Measurements from ENCODE around the gene CFAP45.

DNA sequence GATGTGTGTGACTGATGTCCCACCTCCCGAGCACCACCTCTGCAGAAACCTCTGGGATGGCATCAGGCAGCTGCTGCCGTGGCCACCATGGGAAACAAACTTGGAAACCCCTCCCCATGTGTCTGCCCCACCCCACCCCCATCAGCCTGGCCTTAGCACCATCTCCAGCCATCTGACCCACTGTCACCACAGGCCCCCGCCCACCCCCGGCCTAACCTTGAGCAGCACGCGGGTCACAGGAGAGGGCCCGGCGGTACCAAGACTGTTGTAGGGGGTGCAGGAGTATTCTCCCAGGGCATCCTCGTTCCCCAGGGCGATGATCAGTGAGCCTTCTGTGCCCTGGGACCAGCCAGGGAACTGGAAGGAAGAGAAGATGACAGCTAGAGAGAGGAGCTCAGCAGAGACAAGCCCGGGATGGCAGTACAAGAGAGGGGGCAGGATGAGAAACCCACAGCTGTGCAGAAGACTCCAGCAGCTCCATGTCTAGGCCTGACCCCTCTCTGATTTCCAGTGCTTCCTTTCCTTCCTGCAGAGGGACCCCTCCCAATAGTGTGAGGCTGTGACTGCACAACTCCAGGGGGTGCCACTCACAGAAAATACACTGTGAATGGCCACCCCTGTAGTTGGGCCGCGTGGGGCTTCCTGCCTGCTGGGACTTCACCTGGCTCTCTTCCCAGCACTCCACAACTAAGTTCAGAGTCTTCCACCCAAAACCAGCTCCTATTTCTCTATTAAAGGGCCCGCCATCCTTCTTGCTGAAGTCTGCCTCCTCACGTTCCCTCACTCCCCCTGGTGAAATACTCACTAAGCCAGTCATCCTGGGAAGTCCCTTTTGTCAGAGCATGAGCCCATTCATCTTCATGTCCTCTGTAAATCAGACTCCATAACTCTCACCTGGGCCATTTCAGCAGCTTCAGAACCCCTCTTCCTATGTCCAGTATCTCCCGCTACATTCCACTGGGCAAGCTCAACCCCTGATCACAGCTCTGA lies 32.6 kb upstream of the CFAP45 start:
- TF ChIP-seq, protein P1, sequence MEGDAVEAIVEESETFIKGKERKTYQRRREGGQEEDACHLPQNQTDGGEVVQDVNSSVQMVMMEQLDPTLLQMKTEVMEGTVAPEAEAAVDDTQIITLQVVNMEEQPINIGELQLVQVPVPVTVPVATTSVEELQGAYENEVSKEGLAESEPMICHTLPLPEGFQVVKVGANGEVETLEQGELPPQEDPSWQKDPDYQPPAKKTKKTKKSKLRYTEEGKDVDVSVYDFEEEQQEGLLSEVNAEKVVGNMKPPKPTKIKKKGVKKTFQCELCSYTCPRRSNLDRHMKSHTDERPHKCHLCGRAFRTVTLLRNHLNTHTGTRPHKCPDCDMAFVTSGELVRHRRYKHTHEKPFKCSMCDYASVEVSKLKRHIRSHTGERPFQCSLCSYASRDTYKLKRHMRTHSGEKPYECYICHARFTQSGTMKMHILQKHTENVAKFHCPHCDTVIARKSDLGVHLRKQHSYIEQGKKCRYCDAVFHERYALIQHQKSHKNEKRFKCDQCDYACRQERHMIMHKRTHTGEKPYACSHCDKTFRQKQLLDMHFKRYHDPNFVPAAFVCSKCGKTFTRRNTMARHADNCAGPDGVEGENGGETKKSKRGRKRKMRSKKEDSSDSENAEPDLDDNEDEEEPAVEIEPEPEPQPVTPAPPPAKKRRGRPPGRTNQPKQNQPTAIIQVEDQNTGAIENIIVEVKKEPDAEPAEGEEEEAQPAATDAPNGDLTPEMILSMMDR (IDR thresholded peaks at IDR 0.05), result no peak
- TF ChIP-seq POLR2A (IDR thresholded peaks at IDR 0.05), result no peak

All from lower leg skin (tissue), 3 donors.